Activated T-cell treated with anti-CD3 and anti-CD28 coated beads, Interleukin-2, amount 50 U/mL, for 4 hours (primary cell): ENCODE results near the gene ZNF507. TPM values are rescaled to one million over a fixed set of nuclear protein-coding genes. Genes with fewer than 3 reads are reported as not detected.
"Not testable (repeated sequence)": the region's sequence is repeated elsewhere in the genome, so short reads cannot be mapped to it uniquely, and the experiment has no call there.

Experiments used
- ATAC-seq, 2 donors: fragments of 200-7000 bp; cut with Tn5 transposase; one replicate each; pipeline ENCODE4 v1.10.0; 2021
- DNase-seq: peaks from one replicate; pipeline ENCODE4 v3.0.0-alpha.2; 2020
- H3K27me3 Mint-ChIP-seq: one replicate; pipeline ENCODE4 v1.8.0; 2021; ENCODE audit warnings: low read depth, mixed read lengths
- H3K36me3 Mint-ChIP-seq: one replicate; pipeline ENCODE4 v1.8.0; 2022; ENCODE audit warnings: mixed read lengths; ENCODE audit not compliant: insufficient read depth
- H3K4me1 Mint-ChIP-seq: one replicate; pipeline ENCODE4 v1.8.0; 2021; ENCODE audit warnings: low read depth, mixed read lengths
- H3K4me3 Mint-ChIP-seq: one replicate; pipeline ENCODE4 v1.8.0; 2021; ENCODE audit warnings: mild to moderate bottlenecking, moderate library complexity, mixed read lengths
- H3K9me3 Mint-ChIP-seq: one replicate; pipeline ENCODE4 v1.8.0; 2021; ENCODE audit warnings: mixed read lengths
- total RNA-seq, 3 donors: library from RNA; stranded (reverse); gene quantifications; one replicate each; pipeline ENCODE4 v1.2.1, GENCODE V29; 2021

The ZNF507 gene
- total RNA-seq, 3 donors from 2014 or later: 26.0 to 27.4 (median 26.2) TPM

- not testable (repeated sequence) for H3K4me3 Mint-ChIP-seq, DNase-seq, H3K9me3 Mint-ChIP-seq, H3K27me3 Mint-ChIP-seq, H3K36me3 Mint-ChIP-seq, ATAC-seq
- peaks cover 12% of the 10 kb centered on the region for H3K4me1 Mint-ChIP-seq
Observed at GRCh38 chr19:32423944-32424343, 78.5 kb downstream of the ZNF507 start.

GRCh38 chr19:32427536-32427935 is 82.1 kb downstream of the ZNF507 start:
- H3K9me3 Mint-ChIP-seq: no peaks in the 10 kb centered on the region
- no peak for ATAC-seq
- H3K27me3 Mint-ChIP-seq: no peaks in the 10 kb centered on the region

GRCh38 chr19:32436692-32437091 is 91.3 kb downstream of the ZNF507 start:
- Mint-ChIP-seq H3K4me1 (no peaks in the 10 kb centered on the region), H3K4me3 (no peak overlapping the region), H3K36me3 (peaks cover 16% of the 10 kb centered on the region), H3K27me3 (no peaks in the 10 kb centered on the region), H3K9me3 (no peaks in the 10 kb centered on the region)
- DNase-seq: no peak
- ATAC-seq: no peak

More at GRCh38 chr19:32427536-32427935, 82.1 kb downstream of the ZNF507 start:
- H3K4me1 Mint-ChIP-seq: peaks cover 1% of the 10 kb centered on the region
- H3K4me3 Mint-ChIP-seq: no peak overlapping the region
- no peak for DNase-seq
- H3K36me3 Mint-ChIP-seq: peaks cover 8% of the 10 kb centered on the region

GRCh38 chr19:32437096-32437495 is 91.7 kb downstream of the ZNF507 start:
- ATAC-seq (no peak), DNase-seq (no peak)
- Mint-ChIP-seq H3K4me3 (no peak overlapping the region), H3K27me3 (no peaks in the 10 kb centered on the region), H3K36me3 (peaks cover 16% of the 10 kb centered on the region), H3K9me3 (no peaks in the 10 kb centered on the region), H3K4me1 (no peaks in the 10 kb centered on the region)

Other genes starting within 250 kb of the ZNF507 start
- 10 to 100 TPM; 16.2 to 20.5 (median 17.1) TPM for gene DPY19L3, start 60.2 kb downstream of the ZNF507 start, total RNA-seq
- 100 to 1,000 TPM; 236 to 259 (median 237) TPM for gene PDCD5, start 235.6 kb downstream of the ZNF507 start, total RNA-seq